Endothelial cell of umbilical vein (primary cell): Measurements from ENCODE around the gene KHNYN. TPM values are rescaled to one million over a fixed set of nuclear protein-coding genes. Genes with fewer than 3 reads are reported as not detected.
A peak's percentile ranks its signal among the peaks of the same experiment; 100 is the strongest.

ENCODE experiments used
- BruUV-seq: library from RNA; stranded (reverse); fragments of 400-500 nt; replicated peaks from 2 replicates; lab custom pipeline; 2021; lab: Mats Ljungman, UMichigan
- CTCF ChIA-PET: fragments of 300-600, 350-600 bp; sonication (Branson Sonifier 250); formaldehyde crosslinking; loops from one replicate; lab custom pipeline; 2021; ENCODE audit warnings: antibody characterized with exemption, inconsistent platforms; lab: Charles Lee
- POLR2A ChIA-PET: fragments of 300-600, 350-600 bp; sonication (Branson Sonifier 250); formaldehyde crosslinking; loops from one replicate; lab custom pipeline; 2021; ENCODE audit warnings: antibody characterized with exemption, inconsistent platforms; lab: Charles Lee
- DNase-seq: peaks from one replicate; pipeline ENCODE4 v3.0.0-alpha.2; 2011; ENCODE audit warnings: low read depth, low spot score
- FAIRE-seq: peaks from 2 replicates; lab custom pipeline; 2011; peaks lifted over from hg19 to GRCh38; lab: Jason Lieb, UNC
- H2AFZ ChIP-seq: 2 replicates; pipeline ENCODE4 v1.6.0; 2012; ENCODE audit warnings: low read depth, low read length, control low read depth, inconsistent platforms
- H3K27ac ChIP-seq: 2 replicates; pipeline ENCODE4 v1.5.1; 2011; ENCODE audit warnings: low read depth, mild to moderate bottlenecking, control low read depth, low read length, moderate library complexity; ENCODE audit not compliant: insufficient read depth
- H3K27me3 ChIP-seq, 2 experiments: 2 replicates each; pipeline versions ENCODE4 v1.6.0 to v1.6.1; 2011; ENCODE audit warnings: low read length in 2 of 2, mixed read lengths in 1 of 2; ENCODE audit not compliant: control insufficient read depth in 2 of 2, insufficient read depth in 2 of 2
- H3K36me3 ChIP-seq, 2 experiments: 2 replicates in 1 of 2; 3 replicates in 1 of 2; pipeline ENCODE4 v1.5.1; 2011; ENCODE audit warnings: low read length in 2 of 2, mild to moderate bottlenecking in 1 of 2, moderate library complexity in 1 of 2; ENCODE audit not compliant: control insufficient read depth in 2 of 2, insufficient read depth in 2 of 2; ENCODE audit errors: extremely low read depth in 1 of 2
- H3K4me1 ChIP-seq: 3 replicates; pipeline ENCODE4 v1.5.1; 2011; ENCODE audit warnings: mild to moderate bottlenecking, low read length; ENCODE audit not compliant: control insufficient read depth, insufficient read depth; ENCODE audit errors: extremely low read depth
- H3K4me2 ChIP-seq: 2 replicates; pipeline ENCODE4 v1.6.1; 2011; ENCODE audit warnings: low read length, control low read depth, mixed read lengths; ENCODE audit not compliant: insufficient read depth
- H3K4me3 ChIP-seq, 3 experiments: fragments of 200-600 bp in 1 of 3; sonication (generic), shearing (Covaris generic) in 1 of 3; replicated peaks in 1 of 3; 2 replicates each; pipeline ENCODE4 v1.5.1; 2011 to 2016; ENCODE audit warnings: control low read depth in 3 of 3, low read length in 3 of 3, mild to moderate bottlenecking in 2 of 3, inconsistent platforms in 1 of 3, low read depth in 1 of 3, moderate library complexity in 1 of 3; ENCODE audit not compliant: insufficient read depth in 1 of 3
- H3K79me2 ChIP-seq: 2 replicates; pipeline ENCODE4 v1.6.0; 2012; ENCODE audit warnings: low read length, inconsistent platforms; ENCODE audit not compliant: control insufficient read depth, insufficient read depth
- H3K9ac ChIP-seq: replicated peaks from 2 replicates; pipeline ENCODE3; 2011; ENCODE audit warnings: low read length, control low read depth; ENCODE audit not compliant: insufficient read depth; ENCODE audit errors: extremely low read depth
- H3K9me1 ChIP-seq: replicated peaks from 3 replicates; pipeline ENCODE4 v1.6.0; 2011; ENCODE audit warnings: mild to moderate bottlenecking, low read length; ENCODE audit not compliant: control insufficient read depth, insufficient read depth; ENCODE audit errors: extremely low read depth
- H3K9me3 ChIP-seq: replicated peaks from 2 replicates; pipeline ENCODE4 v1.5.1; 2012; ENCODE audit warnings: low read length, inconsistent platforms; ENCODE audit not compliant: control insufficient read depth, insufficient read depth
- H4K20me1 ChIP-seq: replicated peaks from 2 replicates; pipeline ENCODE3; 2011; ENCODE audit warnings: mild to moderate bottlenecking, low read length; ENCODE audit not compliant: control insufficient read depth, insufficient read depth; ENCODE audit errors: extremely low read depth
- MYC ChIP-seq: IDR thresholded peaks from one replicate; pipeline ENCODE4 v1.6.1; 2011; ENCODE audit warnings: mild to moderate bottlenecking, low read depth, low read length
- POLR2AphosphoS5 ChIP-seq: IDR thresholded peaks from 2 replicates; pipeline ENCODE4 v1.6.1; 2012; ENCODE audit warnings: low read depth, mild to moderate bottlenecking, control low read depth, low read length, moderate library complexity; ENCODE audit not compliant: insufficient read depth
- dilution Hi-C: fragments of 300-500 bp; cut with MboI; formaldehyde crosslinking; loops from one replicate; pipeline ENCODE4 v1.15.0; 2019; ENCODE audit warnings: low sequenced_read_pairs; ENCODE audit not compliant: extremely low pct_ligation_motif_present
- intact Hi-C: fragments of 100-400 bp; cut with micrococcal nuclease; formaldehyde crosslinking; loops from one replicate; pipeline ENCODE4 v1.10.0; 2022
- polyA plus RNA-seq, 4 experiments: library from polyadenylated mRNA; depleted of rRNA in 3 of 4; stranded (reverse) in 3 of 4; unstranded in 1 of 4; fragments of >200 nt; gene quantifications; 2 replicates each; pipeline versions ENCODE4 v1.2.1 to v1.2.3, GENCODE V29; 2011 to 2012; ENCODE audit warnings: missing spikeins in 1 of 4
- total RNA-seq: library from RNA; stranded (reverse); gene quantifications from 2 replicates; pipeline ENCODE4 v1.2.3, GENCODE V29; 2021
- TF ChIP-seq, protein P1 (sequence below), 2 donors: IDR thresholded peaks; 1 replicate in 1 of 2; 2 replicates in 1 of 2; pipeline ENCODE4 v1.5.1; 2011; ENCODE audit warnings: low read length in 2 of 2, mild to moderate bottlenecking in 2 of 2, moderate library complexity in 2 of 2, control low read depth in 1 of 2, inconsistent platforms in 1 of 2, low read depth in 1 of 2; ENCODE audit not compliant: insufficient read depth in 1 of 2; ENCODE audit errors: extremely low read depth in 1 of 2

KHNYN gene
- total and polyA plus RNA-seq, 2 donors (not counting 3 experiments of a cell fraction or from before 2014, with no cell fraction given) = 25.4 to 63.3 TPM

DNA sequence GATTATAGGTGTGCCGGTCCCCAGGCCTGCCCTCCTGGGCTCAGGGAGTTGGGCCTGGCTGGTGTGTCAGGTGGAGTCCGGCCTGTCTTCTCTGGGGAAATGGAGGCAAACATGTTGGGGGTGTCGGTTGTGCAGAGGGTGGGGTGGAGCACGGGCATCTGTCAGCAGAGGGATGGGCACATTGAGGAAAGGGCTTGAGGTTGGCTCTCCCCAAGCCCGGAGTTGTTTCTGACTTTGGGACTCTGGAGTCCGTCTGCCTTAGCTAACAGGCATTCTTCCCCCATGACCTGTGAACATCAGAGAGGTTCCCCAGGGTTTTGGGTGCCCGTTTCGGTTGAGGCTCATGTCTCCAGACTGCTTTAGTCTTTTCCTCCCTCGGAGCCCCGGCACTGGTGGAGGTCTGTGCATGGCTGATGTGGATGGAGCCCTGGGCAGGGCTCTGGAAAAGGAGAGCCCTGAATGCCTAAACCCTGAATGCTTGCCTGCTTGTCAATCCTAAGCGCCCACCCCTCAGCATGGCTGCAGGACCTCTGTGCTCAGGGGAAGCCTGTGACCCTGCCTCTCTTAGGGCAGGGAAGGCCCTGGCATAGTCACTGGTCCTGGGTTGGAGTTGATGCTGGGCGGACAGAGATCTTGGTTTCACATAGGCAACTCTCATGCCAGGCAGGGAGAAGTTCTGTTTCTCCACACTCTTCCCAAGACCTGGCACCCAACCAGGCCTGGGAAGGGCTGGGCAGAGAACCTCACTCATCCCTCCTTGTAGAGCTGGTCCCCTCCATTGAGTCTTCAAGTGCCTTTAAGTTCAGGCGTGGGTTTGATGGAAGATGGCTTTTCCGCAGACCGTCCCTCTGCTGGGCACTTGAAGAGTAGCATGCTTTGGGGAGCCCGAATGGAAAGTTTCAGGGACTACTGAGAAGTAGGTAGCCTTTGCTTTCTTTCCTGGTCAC, 18.0 kb upstream of the KHNYN start:
- DNase-seq (peak; percentile 70), FAIRE-seq (peak; percentile 87)
- POLR2A ChIA-PET = no interaction called here
- no TSS peak for BruUV-seq
- H3K9me1 ChIP-seq = no peaks in the 10 kb centered on the region
- no peak overlapping the region for H3K9ac ChIP-seq
- no peak overlapping the region for H3K4me2 ChIP-seq
- H3K4me1 ChIP-seq = no peaks in the 10 kb centered on the region
- H3K4me3 ChIP-seq = no peak overlapping the region
- no peaks in the 10 kb centered on the region for H3K79me2 ChIP-seq
- intact Hi-C loops = loop anchor here (1.0 kb wide), 4 partner anchors 20 to 77 kb away; partner anchors contain the start of gene RIPK3
- H2AFZ ChIP-seq = no peak overlapping the region
- CTCF ChIA-PET = interaction anchor here (0.9 to 8.7 kb wide), 12 partner anchors 9 to 121 kb away, joined by 3 to 86 read pairs (median 4); partner anchors contain the start of gene ADCY4
- dilution Hi-C loops = no loop called here
- H3K27ac ChIP-seq = no peak overlapping the region
- TF ChIP-seq, protein P1, sequence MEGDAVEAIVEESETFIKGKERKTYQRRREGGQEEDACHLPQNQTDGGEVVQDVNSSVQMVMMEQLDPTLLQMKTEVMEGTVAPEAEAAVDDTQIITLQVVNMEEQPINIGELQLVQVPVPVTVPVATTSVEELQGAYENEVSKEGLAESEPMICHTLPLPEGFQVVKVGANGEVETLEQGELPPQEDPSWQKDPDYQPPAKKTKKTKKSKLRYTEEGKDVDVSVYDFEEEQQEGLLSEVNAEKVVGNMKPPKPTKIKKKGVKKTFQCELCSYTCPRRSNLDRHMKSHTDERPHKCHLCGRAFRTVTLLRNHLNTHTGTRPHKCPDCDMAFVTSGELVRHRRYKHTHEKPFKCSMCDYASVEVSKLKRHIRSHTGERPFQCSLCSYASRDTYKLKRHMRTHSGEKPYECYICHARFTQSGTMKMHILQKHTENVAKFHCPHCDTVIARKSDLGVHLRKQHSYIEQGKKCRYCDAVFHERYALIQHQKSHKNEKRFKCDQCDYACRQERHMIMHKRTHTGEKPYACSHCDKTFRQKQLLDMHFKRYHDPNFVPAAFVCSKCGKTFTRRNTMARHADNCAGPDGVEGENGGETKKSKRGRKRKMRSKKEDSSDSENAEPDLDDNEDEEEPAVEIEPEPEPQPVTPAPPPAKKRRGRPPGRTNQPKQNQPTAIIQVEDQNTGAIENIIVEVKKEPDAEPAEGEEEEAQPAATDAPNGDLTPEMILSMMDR (IDR thresholded peaks at IDR 0.05; ENCODE audit: extremely low read depth in 1 of 2, insufficient read depth in 1 of 2, low read depth in 1 of 2, low read length in 2 of 2) = peak; percentile 67 to 76
- no peak for TF ChIP-seq MYC
- TF ChIP-seq POLR2AphosphoS5 = no peak
- H3K27me3 ChIP-seq = no peaks in the 10 kb centered on the region
- no peaks in the 10 kb centered on the region for H4K20me1 ChIP-seq
- H3K9me3 ChIP-seq = no peaks in the 10 kb centered on the region
- peaks cover 4 to 56% of the 10 kb centered on the region in 2 experiments for H3K36me3 ChIP-seq
